A549 (cell line): ENCODE data around the gene CYSRT1. TPM values are rescaled to one million over a fixed set of nuclear protein-coding genes. Genes with fewer than 3 reads are reported as not detected.

ENCODE experiments used
- ATAC-seq, 2 experiments: fragments of 200-7000 bp in 1 of 2; fragments of >200 bp in 1 of 2; cut with Nextera tagmentation in 1 of 2; cut with Tn5 transposase in 1 of 2; 3 replicates each; pipeline versions ENCODE4 v1.8.0 to v1.9.1; 2018 to 2020; ENCODE audit warnings: mild to moderate bottlenecking in 1 of 2, moderate library complexity in 1 of 2
- CTCF ChIA-PET: fragments of 300-600 bp; sonication (Branson Sonifier 250); formaldehyde crosslinking; extraction: SDS; loops from one replicate; lab custom pipeline; 2021; ENCODE audit warnings: antibody characterized with exemption, inconsistent platforms; lab: Yijun Ruan, JAX
- POLR2A ChIA-PET: fragments of 350-600 bp; formaldehyde crosslinking; extraction: SDS; loops from one replicate; lab custom pipeline; 2021; ENCODE audit warnings: antibody characterized with exemption, inconsistent platforms; lab: Yijun Ruan, JAX
- DNase-seq, 2 experiments: peaks; one replicate each; pipeline versions ENCODE4 v3.0.0 to v3.0.0-alpha.2; 2011 to 2016; ENCODE audit warnings: low read depth in 1 of 2, low spot score in 1 of 2
- FAIRE-seq: peaks from 2 replicates; lab custom pipeline; 2011; peaks lifted over from hg19 to GRCh38; lab: Jason Lieb, UNC
- H3K27ac ChIP-seq, 2 experiments: fragments of >200 bp; sonication (Bioruptor Twin); formaldehyde crosslinking; 3 replicates each; pipeline ENCODE4 v1.5.1; 2016 to 2017
- H3K4me1 ChIP-seq: fragments of >200 bp; sonication (Bioruptor Twin); formaldehyde crosslinking; 3 replicates; pipeline ENCODE4 v1.6.1; 2016
- H3K4me2 ChIP-seq: fragments of >200 bp; sonication (Bioruptor Twin); formaldehyde crosslinking; 3 replicates; pipeline ENCODE4 v1.6.1; 2016
- H3K4me3 ChIP-seq: fragments of >200 bp; sonication (Bioruptor Twin); formaldehyde crosslinking; 3 replicates; pipeline ENCODE4 v1.5.1; 2016
- H3K9me3 ChIP-seq: fragments of >200 bp; sonication (Bioruptor Twin); formaldehyde crosslinking; 3 replicates; pipeline ENCODE4 v1.6.1; 2016
- CEBPB ChIP-seq, 2 experiments: fragments of >200 bp in 1 of 2; sonication (Bioruptor Twin) in 1 of 2; formaldehyde crosslinking in 1 of 2; IDR thresholded peaks; 2 replicates each; pipeline ENCODE4 v1.6.1; 2012 to 2016
- CHD2 ChIP-seq: fragments of 150-350 bp; IDR thresholded peaks from 2 replicates; pipeline ENCODE4 v1.6.1; 2014; ENCODE audit warnings: low read length; ENCODE audit not compliant: partially characterized antibody
- EHF ChIP-seq: fragments of 250-450 bp; sonication (Bioruptor Pico); IDR thresholded peaks from 2 replicates; pipeline ENCODE4 v1.5.0; 2020; ENCODE audit warnings: mild to moderate bottlenecking
- FOSL2 ChIP-seq, 2 experiments: fragments of 450-650 bp in 1 of 2; fragments of >200 bp in 1 of 2; sonication (Bioruptor Twin) in 1 of 2; formaldehyde crosslinking; IDR thresholded peaks; 2 replicates each; pipeline versions ENCODE4 v1.5.0 to v1.6.1; 2016 to 2020; ENCODE audit warnings: mild to moderate bottlenecking in 1 of 2, moderate library complexity in 1 of 2
- FOXS1 ChIP-seq: fragments of 250-450 bp; sonication (Bioruptor Pico); IDR thresholded peaks from 2 replicates; pipeline ENCODE4 v1.5.0; 2020; ENCODE audit warnings: mild to moderate bottlenecking, moderate library complexity
- GATA3 ChIP-seq: IDR thresholded peaks from 2 replicates; pipeline ENCODE4 v1.6.1; 2012; ENCODE audit warnings: borderline replicate concordance
- HDAC2 ChIP-seq: fragments of 200-600 bp; sonication (generic); IDR thresholded peaks from 2 replicates; pipeline ENCODE4 v1.6.1; 2016
- HOXA7 ChIP-seq: fragments of 250-450 bp; sonication (Bioruptor Pico); IDR thresholded peaks from 2 replicates; pipeline ENCODE4 v1.5.0; 2020; ENCODE audit warnings: mild to moderate bottlenecking, moderate library complexity
- JUN ChIP-seq, 2 experiments: fragments of >200 bp; sonication (Bioruptor Twin); formaldehyde crosslinking; IDR thresholded peaks; 2 replicates in 1 of 2; 3 replicates in 1 of 2; pipeline ENCODE4 v1.6.1; 2016 to 2017
- JUNB ChIP-seq: fragments of >200 bp; sonication (Bioruptor Twin); formaldehyde crosslinking; IDR thresholded peaks from 2 replicates; pipeline ENCODE4 v1.6.1; 2016
- KDM1A ChIP-seq: fragments of 200-600 bp; sonication (generic); IDR thresholded peaks from 2 replicates; pipeline ENCODE4 v1.6.1; 2016; ENCODE audit warnings: low read depth, mild to moderate bottlenecking
- KDM5A ChIP-seq: fragments of 200-600 bp; sonication (generic); IDR thresholded peaks from 2 replicates; pipeline ENCODE4 v1.6.1; 2016; ENCODE audit warnings: antibody characterized with exemption, mild to moderate bottlenecking
- NPAS2 ChIP-seq: fragments of 250-450 bp; sonication (Bioruptor Pico); IDR thresholded peaks from 2 replicates; pipeline ENCODE4 v1.8.0; 2022; ENCODE audit warnings: mild to moderate bottlenecking, moderate library complexity, borderline replicate concordance
- POLR2A ChIP-seq: IDR thresholded peaks from 2 replicates; pipeline ENCODE4 v1.6.1; 2012; ENCODE audit warnings: mild to moderate bottlenecking, low read length
- SMC3 ChIP-seq: fragments of >200 bp; sonication (Bioruptor Twin); formaldehyde crosslinking; IDR thresholded peaks from 3 replicates; pipeline ENCODE4 v1.6.1; 2018; ENCODE audit warnings: inconsistent platforms
- SREBF2 ChIP-seq: fragments of 450-650 bp; IDR thresholded peaks from 2 replicates; pipeline ENCODE4 v1.6.1; 2014; ENCODE audit warnings: mild to moderate bottlenecking, moderate library complexity
- ZC3H11A ChIP-seq: fragments of 450-650 bp; IDR thresholded peaks from 2 replicates; pipeline ENCODE4 v1.6.1; 2014; ENCODE audit warnings: antibody characterized with exemption, mild to moderate bottlenecking
- WGBS: methylation state at CpG from one replicate; pipeline ENCODE4 v1.1.6; 2017; ENCODE audit errors: missing lambda C conversion rate; 5-methylcytosine and 5-hydroxymethylcytosine counted together
- polyA plus RNA-seq, 4 experiments: library from polyadenylated mRNA; depleted of rRNA in 3 of 4; stranded (reverse); fragments of >200 nt; fragmentation: RNase III in 1 of 4; extraction: RNeasy Plus Mini Kit Qiagen cat#74134 plus additional on column Dnase treatment in 1 of 4; gene quantifications; 2 replicates in 3 of 4; 3 replicates in 1 of 4; pipeline ENCODE4 v1.2.3, GENCODE V29; 2011 to 2017
- TF ChIP-seq, protein P1 (sequence below): fragments of 150-350 bp; IDR thresholded peaks from 2 replicates; pipeline ENCODE4 v1.6.1; 2014; ENCODE audit warnings: low read depth, mild to moderate bottlenecking, low read length
- TF ChIP-seq, protein P2 (sequence below): fragments of 250-450 bp; sonication (Bioruptor Pico); IDR thresholded peaks from 2 replicates; pipeline ENCODE4 v1.5.0; 2020; ENCODE audit warnings: low read depth, mild to moderate bottlenecking, moderate library complexity
- TF ChIP-seq, protein P3 (sequence below): fragments of >200 bp; sonication (Bioruptor Twin); formaldehyde crosslinking; IDR thresholded peaks from 3 replicates; pipeline ENCODE4 v1.5.1; 2016
- TF ChIP-seq, protein P4 (sequence below): IDR thresholded peaks from 2 replicates; pipeline ENCODE4 v1.6.1; 2012; ENCODE audit warnings: low read depth, borderline replicate concordance
- TF ChIP-seq, protein P5 (sequence below): fragments of >200 bp; sonication (Bioruptor Twin); formaldehyde crosslinking; IDR thresholded peaks from 3 replicates; pipeline ENCODE4 v1.6.1; 2016
- TF ChIP-seq, protein P6 (sequence below): IDR thresholded peaks from 2 replicates; pipeline ENCODE4 v1.6.1; 2012
- TF ChIP-seq, protein P7 (sequence below): IDR thresholded peaks from 2 replicates; pipeline ENCODE4 v1.6.1; 2012

The CYSRT1 gene
- polyA plus RNA-seq, 2 of the 4 experiments (the other 2 are of a cell fraction): 0.30 to 0.81 TPM

DNA sequence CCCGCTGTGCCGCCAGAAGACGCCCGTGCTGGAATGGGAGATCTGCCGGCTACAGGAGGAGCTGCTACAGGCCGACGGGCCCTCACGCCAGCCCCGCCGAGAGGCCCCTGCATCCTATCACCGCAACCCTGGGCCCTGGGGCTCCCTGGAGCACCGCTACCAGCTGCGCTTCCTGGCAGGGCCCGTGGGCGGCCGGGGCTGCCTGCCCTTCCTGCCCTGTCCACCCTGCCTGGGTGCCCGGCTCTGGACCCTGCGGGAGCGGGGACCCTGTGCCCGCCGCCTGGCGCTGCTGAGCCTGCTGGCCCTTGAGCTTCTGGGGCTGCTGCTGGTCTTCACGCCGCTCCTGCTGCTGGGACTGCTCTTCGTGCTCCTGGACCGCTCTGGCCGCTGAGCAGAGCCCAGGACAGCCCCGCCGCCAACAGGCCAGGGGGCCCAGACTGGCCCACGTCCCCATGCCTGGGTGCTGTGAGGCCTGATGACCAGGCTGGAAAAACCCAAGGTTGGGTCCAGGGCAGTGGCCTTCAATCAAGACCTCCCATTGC, 6.7 kb upstream of the CYSRT1 start:
- DNase-seq (no peak), FAIRE-seq (no peak), ATAC-seq (peak in 1 of 2 experiments; percentile 1; a peak in 2 of 6 replicates)
- peak overlapping the region; percentile 48 for H3K4me2 ChIP-seq
- ChIA-PET POLR2A (interaction anchor here (0.8 to 1.6 kb wide), 5 partner anchors 9 to 29 kb away, joined by 4 to 15 read pairs (median 6); partner anchors contain the start of gene TUBB4B), CTCF (interaction anchor here (0.6 to 9.9 kb wide), 8 partner anchors 9 to 86 kb away, joined by 3 to 71 read pairs (median 6); partner anchors contain the start of genes RNF224, STPG3 and TUBB4B)
- TF ChIP-seq JUN (IDR thresholded peaks at IDR 0.05): no peak
- TF ChIP-seq SREBF2: no peak
- TF ChIP-seq SMC3: no peak
- no peak for TF ChIP-seq JUNB
- TF ChIP-seq, protein P1, sequence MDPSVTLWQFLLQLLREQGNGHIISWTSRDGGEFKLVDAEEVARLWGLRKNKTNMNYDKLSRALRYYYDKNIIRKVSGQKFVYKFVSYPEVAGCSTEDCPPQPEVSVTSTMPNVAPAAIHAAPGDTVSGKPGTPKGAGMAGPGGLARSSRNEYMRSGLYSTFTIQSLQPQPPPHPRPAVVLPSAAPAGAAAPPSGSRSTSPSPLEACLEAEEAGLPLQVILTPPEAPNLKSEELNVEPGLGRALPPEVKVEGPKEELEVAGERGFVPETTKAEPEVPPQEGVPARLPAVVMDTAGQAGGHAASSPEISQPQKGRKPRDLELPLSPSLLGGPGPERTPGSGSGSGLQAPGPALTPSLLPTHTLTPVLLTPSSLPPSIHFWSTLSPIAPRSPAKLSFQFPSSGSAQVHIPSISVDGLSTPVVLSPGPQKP: no peak
- no peak for TF ChIP-seq CEBPB (IDR thresholded peaks at IDR 0.05)
- TF ChIP-seq, protein P2, sequence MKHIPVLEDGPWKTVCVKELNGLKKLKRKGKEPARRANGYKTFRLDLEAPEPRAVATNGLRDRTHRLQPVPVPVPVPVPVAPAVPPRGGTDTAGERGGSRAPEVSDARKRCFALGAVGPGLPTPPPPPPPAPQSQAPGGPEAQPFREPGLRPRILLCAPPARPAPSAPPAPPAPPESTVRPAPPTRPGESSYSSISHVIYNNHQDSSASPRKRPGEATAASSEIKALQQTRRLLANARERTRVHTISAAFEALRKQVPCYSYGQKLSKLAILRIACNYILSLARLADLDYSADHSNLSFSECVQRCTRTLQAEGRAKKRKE: no peak
- no peak for TF ChIP-seq HDAC2
- TF ChIP-seq FOXS1 (CRISPR knock-in tag): no peak
- TF ChIP-seq POLR2A: no peak
- TF ChIP-seq HOXA7 (CRISPR knock-in tag): no peak
- H3K27ac ChIP-seq: peak overlapping the region; percentile 47 to 76; a peak in 4 of 6 replicates
- H3K9me3 ChIP-seq: no peaks in the 10 kb centered on the region
- no peak overlapping the region for H3K4me3 ChIP-seq
- WGBS: 97% methylated on average over 14 of the region's 30 CpGs
- H3K4me1 ChIP-seq: peaks cover 39% of the 10 kb centered on the region

DNA sequence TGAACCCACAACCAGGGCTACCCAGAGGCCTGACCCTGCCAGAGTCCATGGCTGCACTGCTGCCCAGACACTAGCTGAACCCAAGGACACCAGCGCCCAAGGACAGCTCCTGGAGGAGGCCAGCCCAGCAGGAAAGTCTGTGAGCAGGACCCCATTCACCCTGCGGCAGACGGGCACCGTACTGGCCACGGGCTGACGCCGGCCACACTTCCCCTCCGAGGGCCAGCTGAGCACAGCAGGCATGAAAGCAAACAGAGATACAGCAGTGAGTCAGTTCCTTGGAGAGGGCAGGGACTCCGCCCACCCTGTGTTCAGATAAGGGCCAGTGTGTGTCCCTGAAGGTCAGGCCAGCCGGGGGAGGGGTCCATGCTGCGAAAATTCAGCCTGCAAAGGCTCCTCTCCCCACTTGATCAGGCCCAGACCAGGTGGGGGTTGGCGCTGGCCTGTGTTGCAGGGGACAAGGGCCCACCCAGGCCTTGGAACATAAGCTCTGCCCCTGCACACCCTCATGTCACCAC, 6.2 kb upstream of the CYSRT1 start:
- Histone ChIP-seq H3K4me3 (no peak overlapping the region), H3K4me2 (peak overlapping the region; percentile 48), H3K4me1 (peaks cover 39% of the 10 kb centered on the region), H3K9me3 (no peaks in the 10 kb centered on the region), H3K27ac (peak overlapping the region; percentile 47 to 76; a peak in 4 of 6 replicates)
- WGBS: 6% methylated on average over 10 of the region's 12 CpGs
- DNase-seq (peak; percentile 66 to 78), ATAC-seq (peak; percentile 58 to 68), FAIRE-seq (no peak)
- TF ChIP-seq, protein P3, sequence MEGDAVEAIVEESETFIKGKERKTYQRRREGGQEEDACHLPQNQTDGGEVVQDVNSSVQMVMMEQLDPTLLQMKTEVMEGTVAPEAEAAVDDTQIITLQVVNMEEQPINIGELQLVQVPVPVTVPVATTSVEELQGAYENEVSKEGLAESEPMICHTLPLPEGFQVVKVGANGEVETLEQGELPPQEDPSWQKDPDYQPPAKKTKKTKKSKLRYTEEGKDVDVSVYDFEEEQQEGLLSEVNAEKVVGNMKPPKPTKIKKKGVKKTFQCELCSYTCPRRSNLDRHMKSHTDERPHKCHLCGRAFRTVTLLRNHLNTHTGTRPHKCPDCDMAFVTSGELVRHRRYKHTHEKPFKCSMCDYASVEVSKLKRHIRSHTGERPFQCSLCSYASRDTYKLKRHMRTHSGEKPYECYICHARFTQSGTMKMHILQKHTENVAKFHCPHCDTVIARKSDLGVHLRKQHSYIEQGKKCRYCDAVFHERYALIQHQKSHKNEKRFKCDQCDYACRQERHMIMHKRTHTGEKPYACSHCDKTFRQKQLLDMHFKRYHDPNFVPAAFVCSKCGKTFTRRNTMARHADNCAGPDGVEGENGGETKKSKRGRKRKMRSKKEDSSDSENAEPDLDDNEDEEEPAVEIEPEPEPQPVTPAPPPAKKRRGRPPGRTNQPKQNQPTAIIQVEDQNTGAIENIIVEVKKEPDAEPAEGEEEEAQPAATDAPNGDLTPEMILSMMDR: no peak
- TF ChIP-seq, protein P4, sequence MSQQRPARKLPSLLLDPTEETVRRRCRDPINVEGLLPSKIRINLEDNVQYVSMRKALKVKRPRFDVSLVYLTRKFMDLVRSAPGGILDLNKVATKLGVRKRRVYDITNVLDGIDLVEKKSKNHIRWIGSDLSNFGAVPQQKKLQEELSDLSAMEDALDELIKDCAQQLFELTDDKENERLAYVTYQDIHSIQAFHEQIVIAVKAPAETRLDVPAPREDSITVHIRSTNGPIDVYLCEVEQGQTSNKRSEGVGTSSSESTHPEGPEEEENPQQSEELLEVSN: no peak
- TF ChIP-seq FOSL2 (IDR thresholded peaks at IDR 0.05) (no peak), FOSL2 (CRISPR knock-in tag; IDR thresholded peaks at IDR 0.05) (peak; percentile 53; the same call in 1 of the 2 replicates), POLR2A (no peak), KDM1A (no peak), KDM5A (no peak), NPAS2 (no peak), CHD2 (no peak), ZC3H11A (no peak), GATA3 (0 out of 2 replicates have a peak, but pooled peaks have one; percentile 10), EHF (no peak), JUN (IDR thresholded peaks at IDR 0.05) (no peak)
- TF ChIP-seq, protein P5, sequence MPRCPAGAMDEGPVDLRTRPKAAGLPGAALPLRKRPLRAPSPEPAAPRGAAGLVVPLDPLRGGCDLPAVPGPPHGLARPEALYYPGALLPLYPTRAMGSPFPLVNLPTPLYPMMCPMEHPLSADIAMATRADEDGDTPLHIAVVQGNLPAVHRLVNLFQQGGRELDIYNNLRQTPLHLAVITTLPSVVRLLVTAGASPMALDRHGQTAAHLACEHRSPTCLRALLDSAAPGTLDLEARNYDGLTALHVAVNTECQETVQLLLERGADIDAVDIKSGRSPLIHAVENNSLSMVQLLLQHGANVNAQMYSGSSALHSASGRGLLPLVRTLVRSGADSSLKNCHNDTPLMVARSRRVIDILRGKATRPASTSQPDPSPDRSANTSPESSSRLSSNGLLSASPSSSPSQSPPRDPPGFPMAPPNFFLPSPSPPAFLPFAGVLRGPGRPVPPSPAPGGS: 0 out of 3 replicates have a peak, but pooled peaks have one; percentile 18
- TF ChIP-seq, protein P6, sequence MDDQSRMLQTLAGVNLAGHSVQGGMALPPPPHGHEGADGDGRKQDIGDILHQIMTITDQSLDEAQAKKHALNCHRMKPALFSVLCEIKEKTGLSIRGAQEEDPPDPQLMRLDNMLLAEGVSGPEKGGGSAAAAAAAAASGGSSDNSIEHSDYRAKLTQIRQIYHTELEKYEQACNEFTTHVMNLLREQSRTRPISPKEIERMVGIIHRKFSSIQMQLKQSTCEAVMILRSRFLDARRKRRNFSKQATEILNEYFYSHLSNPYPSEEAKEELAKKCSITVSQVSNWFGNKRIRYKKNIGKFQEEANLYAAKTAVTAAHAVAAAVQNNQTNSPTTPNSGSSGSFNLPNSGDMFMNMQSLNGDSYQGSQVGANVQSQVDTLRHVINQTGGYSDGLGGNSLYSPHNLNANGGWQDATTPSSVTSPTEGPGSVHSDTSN: peak; percentile 62
- TF ChIP-seq, protein P7, sequence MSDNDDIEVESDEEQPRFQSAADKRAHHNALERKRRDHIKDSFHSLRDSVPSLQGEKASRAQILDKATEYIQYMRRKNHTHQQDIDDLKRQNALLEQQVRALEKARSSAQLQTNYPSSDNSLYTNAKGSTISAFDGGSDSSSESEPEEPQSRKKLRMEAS: peak; percentile 59
- POLR2A ChIA-PET: interaction anchor here (0.5 to 1.6 kb wide), 6 partner anchors 9 to 52 kb away, joined by 3 to 15 read pairs (median 5); partner anchors contain the start of gene TUBB4B
- CTCF ChIA-PET: interaction anchor here (0.6 to 9.9 kb wide), 8 partner anchors 8 to 170 kb away, joined by 3 to 71 read pairs (median 6); partner anchors contain the start of genes RNF224, STPG3 and TUBB4B
